Ectodermal cell (in vitro differentiated cells): ENCODE results near the gene SHC4.

ENCODE experiments used
- H3K27ac ChIP-seq: 2 replicates; pipeline ENCODE4 v1.7.0; 2013; ENCODE audit warnings: mild to moderate bottlenecking, low read depth, low read length; ENCODE audit not compliant: insufficient read depth, poor library complexity, severe bottlenecking
- H3K27me3 ChIP-seq: 2 replicates; pipeline ENCODE4 v1.7.0; 2013; ENCODE audit warnings: mild to moderate bottlenecking, low read length; ENCODE audit not compliant: insufficient read depth, control insufficient read depth, poor library complexity, severe bottlenecking
- H3K36me3 ChIP-seq: one replicate; pipeline ENCODE4 v1.7.0; 2013; ENCODE audit warnings: low read length; ENCODE audit not compliant: control insufficient read depth, insufficient read depth
- H3K4me1 ChIP-seq: one replicate; pipeline ENCODE4 v1.7.0; 2013; ENCODE audit warnings: low read length; ENCODE audit not compliant: control insufficient read depth, insufficient read depth
- H3K4me3 ChIP-seq: 2 replicates; pipeline ENCODE4 v1.7.0; 2013; ENCODE audit warnings: low read depth, low read length, control low read depth; ENCODE audit not compliant: insufficient read depth
- H3K9me3 ChIP-seq: 2 replicates; pipeline ENCODE4 v1.7.0; 2013; ENCODE audit warnings: mild to moderate bottlenecking, low read length, moderate library complexity; ENCODE audit not compliant: control insufficient read depth
- WGBS, 2 experiments: methylation state at CpG; one replicate each; pipeline ENCODE4 v1.1.7; 2013; ENCODE audit warnings: missing lambda C conversion rate in 2 of 2; 5-methylcytosine and 5-hydroxymethylcytosine counted together

The SHC4 gene

DNA sequence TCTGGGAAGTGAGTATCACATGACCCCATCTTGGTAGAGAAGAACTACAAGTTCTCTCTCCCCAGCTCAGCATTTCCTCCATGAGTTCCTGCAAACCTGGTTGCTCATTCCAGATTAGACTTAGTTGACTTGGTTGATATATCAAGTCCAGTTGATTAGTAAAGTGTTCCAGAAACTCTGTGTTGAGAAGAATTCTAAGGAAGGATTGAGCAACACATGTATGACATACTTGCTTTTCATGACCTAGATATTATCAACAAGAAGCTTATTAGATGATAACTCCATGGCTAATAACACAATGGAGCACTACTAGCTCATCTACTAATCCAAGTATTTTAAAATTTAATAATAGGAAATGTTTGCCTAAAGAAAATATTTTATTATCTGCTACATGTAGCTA, 92.2 kb downstream of the SHC4 start:
- Histone ChIP-seq H3K4me3 (no peak overlapping the region), H3K27ac (no peak overlapping the region), H3K36me3 (no peaks in the 10 kb centered on the region)

DNA sequence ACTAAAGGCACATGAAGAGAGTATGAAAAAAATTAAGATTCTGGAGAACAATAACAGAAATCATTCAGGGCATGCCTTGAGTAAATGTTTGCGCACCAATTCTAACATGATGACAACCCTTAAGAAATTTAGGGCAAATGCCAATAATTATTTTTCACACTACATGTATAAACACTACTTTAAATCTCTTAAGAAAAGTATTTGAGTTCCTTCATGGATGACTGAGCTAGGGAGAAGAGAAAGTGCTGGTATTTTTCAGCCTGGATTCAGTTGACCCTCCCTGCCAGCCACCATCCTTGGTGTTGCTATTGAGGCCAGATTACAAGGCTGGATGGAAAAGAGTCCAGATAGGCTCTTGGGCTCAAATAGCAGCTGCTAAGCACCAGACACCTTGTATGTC, 93.8 kb downstream of the SHC4 start:
- Histone ChIP-seq H3K27ac (no peak overlapping the region), H3K4me1 (peaks cover 6% of the 10 kb centered on the region), H3K36me3 (no peaks in the 10 kb centered on the region), H3K9me3 (no peaks in the 10 kb centered on the region), H3K27me3 (no peaks in the 10 kb centered on the region), H3K4me3 (no peak overlapping the region)
- WGBS, 2 experiments, result 87 to 100% methylated on average over 1 of the region's 1 CpG

More for the DNA sequence above, 92.2 kb downstream of the SHC4 start:
- Histone ChIP-seq H3K27me3 (no peaks in the 10 kb centered on the region), H3K4me1 (no peaks in the 10 kb centered on the region), H3K9me3 (no peaks in the 10 kb centered on the region)

DNA sequence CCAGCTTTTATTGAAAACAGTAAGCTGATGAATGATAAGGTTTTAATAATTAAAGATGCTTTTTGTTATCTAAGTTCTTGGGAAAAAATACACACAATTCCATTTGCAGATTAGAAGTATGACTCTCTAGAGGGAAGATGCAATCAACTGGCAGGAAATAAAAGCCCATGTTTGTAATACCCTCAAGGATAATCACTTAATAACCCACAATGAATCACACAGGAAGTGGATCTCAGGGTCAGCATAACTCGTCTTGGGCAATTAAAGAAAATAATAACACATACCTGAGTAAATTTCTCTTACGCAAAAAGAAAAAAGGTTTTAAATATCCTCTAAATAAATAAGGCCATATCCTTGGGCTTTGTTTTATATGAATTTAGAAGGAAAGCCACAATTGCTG, 95.2 kb downstream of the SHC4 start:
- H3K27ac ChIP-seq, result no peak overlapping the region
- no peaks in the 10 kb centered on the region for H3K9me3 ChIP-seq
- H3K27me3 ChIP-seq, result no peaks in the 10 kb centered on the region
- H3K4me3 ChIP-seq, result no peak overlapping the region
- 82 to 88% methylated on average over 1 of the region's 2 CpGs for WGBS, 2 experiments
- H3K36me3 ChIP-seq, result no peaks in the 10 kb centered on the region
- H3K4me1 ChIP-seq, result peaks cover 6% of the 10 kb centered on the region

DNA sequence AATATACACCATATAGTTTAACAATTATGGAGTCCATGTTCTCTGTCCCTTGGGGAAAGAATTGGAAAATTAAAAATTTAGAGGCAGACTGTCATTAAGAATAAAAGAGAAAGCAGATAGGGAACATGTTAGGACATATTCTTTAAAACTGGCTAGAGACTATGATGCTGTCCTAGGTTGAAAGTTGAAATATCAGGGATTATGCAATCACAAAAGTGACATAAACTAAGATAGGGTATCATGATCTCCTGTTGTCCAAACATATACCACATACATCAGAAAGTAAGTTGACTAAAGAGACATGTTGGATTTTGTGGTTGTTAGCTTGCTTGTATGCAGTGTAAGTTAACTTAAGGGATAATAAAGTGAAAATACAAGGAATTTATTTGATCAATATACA, 95.7 kb downstream of the SHC4 start:
- no peaks in the 10 kb centered on the region for H3K36me3 ChIP-seq
- no peaks in the 10 kb centered on the region for H3K9me3 ChIP-seq
- H3K27ac ChIP-seq, result no peak overlapping the region
- H3K27me3 ChIP-seq, result no peaks in the 10 kb centered on the region
- no peak overlapping the region for H3K4me3 ChIP-seq
- peaks cover 6% of the 10 kb centered on the region for H3K4me1 ChIP-seq

DNA sequence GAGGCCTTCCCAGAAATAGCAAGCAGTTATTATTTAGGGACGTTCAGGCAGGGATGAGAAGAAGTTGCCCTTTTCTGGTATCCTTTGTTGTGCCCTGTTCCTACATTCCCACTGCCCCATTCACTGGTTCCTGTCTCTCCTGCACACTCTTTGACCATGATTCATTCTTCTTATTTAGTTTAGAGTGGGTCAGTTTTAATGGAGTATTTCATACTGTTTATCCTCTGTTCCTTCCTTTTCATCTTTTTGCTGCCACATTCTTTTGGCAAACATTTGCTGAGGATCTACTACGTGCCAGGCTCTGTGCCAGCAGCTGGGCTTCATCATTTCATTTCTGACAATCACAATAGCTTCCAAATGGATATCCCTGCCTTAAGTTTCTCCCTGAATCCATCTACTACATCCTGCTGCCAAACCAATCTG, 97.6 kb downstream of the SHC4 start:
- H3K27ac ChIP-seq, result no peak overlapping the region
- H3K27me3 ChIP-seq, result no peaks in the 10 kb centered on the region
- no peaks in the 10 kb centered on the region for H3K9me3 ChIP-seq
- 73 to 87% methylated on average over 2 of the region's 2 CpGs for WGBS, 2 experiments
- H3K4me1 ChIP-seq, result peaks cover 6% of the 10 kb centered on the region
- H3K4me3 ChIP-seq, result no peak overlapping the region
- no peaks in the 10 kb centered on the region for H3K36me3 ChIP-seq

DNA sequence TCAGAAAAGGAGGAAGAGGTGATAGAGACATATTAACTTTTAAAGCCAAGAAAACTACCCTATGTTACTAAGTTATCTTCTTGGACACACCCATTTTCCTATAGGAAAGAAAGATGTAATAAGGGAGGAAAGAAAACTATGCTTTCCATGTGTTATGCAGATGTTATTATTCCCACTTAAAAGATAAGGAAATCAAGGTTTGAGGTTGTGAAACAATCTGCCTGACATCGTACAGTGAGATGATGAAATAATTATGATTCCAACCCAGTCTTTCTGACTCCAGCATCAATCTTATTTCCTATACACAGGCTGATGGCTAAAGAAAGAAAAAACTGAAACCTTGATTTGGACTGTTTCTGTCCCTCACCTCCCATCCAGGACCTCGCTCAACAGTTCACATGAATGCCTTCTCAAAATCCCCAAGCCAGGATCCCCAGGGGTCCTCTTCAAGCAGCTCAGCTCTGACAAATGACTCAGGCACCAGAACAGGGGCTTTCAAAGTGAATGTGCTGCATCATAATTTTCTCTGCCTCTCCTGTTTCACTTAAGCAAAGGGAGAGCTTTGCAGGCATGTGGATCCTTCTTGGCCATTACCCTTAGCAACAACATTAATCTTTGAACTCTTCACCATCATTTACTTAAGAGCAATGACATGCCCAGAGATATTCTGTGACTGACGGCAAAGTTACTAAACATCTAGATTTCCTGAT, 98.2 kb downstream of the SHC4 start:
- Histone ChIP-seq H3K27me3 (no peaks in the 10 kb centered on the region), H3K4me3 (no peak overlapping the region), H3K9me3 (no peaks in the 10 kb centered on the region), H3K4me1 (peaks cover 6% of the 10 kb centered on the region), H3K27ac (no peak overlapping the region), H3K36me3 (no peaks in the 10 kb centered on the region)
- 56 to 66% methylated on average over 2 to 3 of the region's 3 CpGs for WGBS, 2 experiments

DNA sequence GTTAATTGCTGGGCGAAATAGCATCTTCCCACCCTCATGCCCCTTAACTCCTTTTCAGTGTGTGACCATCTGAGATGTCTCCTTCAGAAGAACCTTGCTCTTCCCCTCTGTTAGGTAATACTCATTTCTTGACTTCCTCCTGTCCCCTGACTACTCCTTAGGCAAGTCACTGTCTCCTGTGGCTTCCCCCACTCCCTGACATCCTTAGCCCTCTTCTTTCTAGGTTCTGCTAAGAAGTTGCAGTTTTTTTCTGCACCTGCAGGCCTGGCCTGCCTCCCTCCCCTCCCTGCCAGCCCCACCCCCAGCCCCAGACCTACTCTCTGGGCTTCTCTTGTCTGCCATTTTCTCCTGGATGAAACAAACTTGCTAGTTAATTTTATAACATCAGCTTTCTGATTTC, 101.0 kb downstream of the SHC4 start:
- Histone ChIP-seq H3K27ac (no peak overlapping the region), H3K9me3 (no peaks in the 10 kb centered on the region), H3K36me3 (no peaks in the 10 kb centered on the region), H3K27me3 (no peaks in the 10 kb centered on the region), H3K4me3 (no peak overlapping the region), H3K4me1 (peaks cover 6% of the 10 kb centered on the region)
- WGBS, 2 experiments, result 87 to 93% methylated on average over 1 of the region's 1 CpG

DNA sequence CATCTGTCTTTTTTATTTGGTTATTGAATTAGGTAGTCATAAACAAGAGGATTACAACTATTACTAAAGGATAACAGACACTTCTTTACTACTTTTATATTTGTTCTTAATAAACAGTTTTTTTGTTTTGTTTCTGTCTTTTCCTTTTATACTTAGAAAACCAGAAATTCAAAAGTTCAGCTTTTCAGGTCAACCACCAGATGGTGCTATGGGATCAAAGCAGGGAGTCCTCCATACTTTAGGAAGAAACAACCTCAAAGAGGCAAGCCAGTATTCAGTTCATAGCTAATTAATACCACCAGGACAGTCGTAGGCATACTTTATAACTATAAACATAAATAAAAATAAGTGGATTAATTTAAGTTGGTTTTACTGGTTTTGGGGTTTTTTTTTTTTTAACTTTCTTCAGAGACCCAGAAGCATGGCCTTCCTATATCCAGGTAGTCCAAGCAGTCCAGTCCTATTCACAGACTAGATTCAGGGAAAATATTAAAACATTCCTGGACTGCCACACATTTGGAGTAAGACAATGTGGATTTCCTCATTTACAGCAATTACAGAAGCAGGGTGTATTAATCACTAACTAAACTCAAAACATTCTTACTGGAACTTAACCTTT, 101.8 kb downstream of the SHC4 start:
- no CpG with 5 or more reads among the region's 1 CpG for WGBS, 2 experiments
- Histone ChIP-seq H3K36me3 (no peaks in the 10 kb centered on the region), H3K9me3 (no peaks in the 10 kb centered on the region), H3K27ac (no peak overlapping the region), H3K4me3 (no peak overlapping the region), H3K4me1 (peaks cover 6% of the 10 kb centered on the region), H3K27me3 (no peaks in the 10 kb centered on the region)

DNA sequence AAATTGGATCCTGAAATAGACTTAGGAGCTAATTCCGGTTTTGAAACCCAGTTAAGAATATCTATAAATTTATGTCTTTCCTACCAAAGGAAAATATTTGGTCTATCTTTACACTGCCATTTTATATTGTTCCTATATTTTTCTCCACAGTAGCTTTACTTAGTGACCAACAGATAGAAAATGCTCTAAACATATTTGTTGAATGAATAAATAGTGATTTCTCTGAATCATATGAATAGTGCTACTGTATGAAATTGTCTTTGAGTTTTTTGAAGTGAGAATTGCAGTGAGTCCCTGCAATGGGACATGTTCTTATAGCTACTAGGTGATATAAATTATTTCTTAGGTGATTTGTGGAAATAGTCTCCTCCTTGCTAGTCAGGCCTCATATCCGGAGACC, 104.3 kb downstream of the SHC4 start:
- peaks cover 4% of the 10 kb centered on the region for H3K4me1 ChIP-seq
- no peaks in the 10 kb centered on the region for H3K27me3 ChIP-seq
- no peaks in the 10 kb centered on the region for H3K9me3 ChIP-seq
- no peak overlapping the region for H3K4me3 ChIP-seq
- H3K27ac ChIP-seq, result no peak overlapping the region
- 93 to 100% methylated on average over 1 to 2 of the region's 2 CpGs for WGBS, 2 experiments
- H3K36me3 ChIP-seq, result no peaks in the 10 kb centered on the region

DNA sequence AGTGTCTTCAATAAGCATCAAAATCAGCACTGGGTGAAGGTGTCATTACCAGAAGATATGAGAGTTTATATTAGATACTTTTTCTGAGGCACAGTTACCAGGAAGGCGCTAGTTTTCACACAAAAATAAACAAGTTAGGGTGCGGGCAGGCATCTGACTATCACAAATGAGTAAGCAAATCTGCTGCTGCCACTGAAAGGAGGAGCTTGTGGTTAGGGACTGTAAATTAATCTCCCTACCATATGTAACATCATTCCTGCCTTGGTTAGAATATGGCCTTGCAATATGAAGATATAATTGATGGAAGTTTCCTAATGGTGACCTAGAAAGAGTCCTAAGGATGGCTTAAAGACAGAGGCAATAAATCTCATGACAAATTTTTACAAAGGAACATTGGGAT, 105.3 kb downstream of the SHC4 start:
- Histone ChIP-seq H3K36me3 (no peaks in the 10 kb centered on the region), H3K27ac (no peak overlapping the region), H3K27me3 (no peaks in the 10 kb centered on the region), H3K4me1 (peaks cover 4% of the 10 kb centered on the region), H3K4me3 (no peak overlapping the region), H3K9me3 (no peaks in the 10 kb centered on the region)
- WGBS, 2 experiments, result 91 to 96% methylated on average over 2 of the region's 2 CpGs
